ENCODE measurements around the gene PGAM2. TPM values are rescaled to one million over a fixed set of nuclear protein-coding genes. Genes with fewer than 3 reads are reported as not detected.

PGAM2 gene
- total RNA-seq, 4 donors from 2014 or later: 3.2 to 3.9 TPM; not detected in 2

- Histone ChIP-seq H3K4me1 (peaks cover 0 to 59% (median 9%) of the 10 kb centered on the region in 3 donors), H3K4me3 (no peak overlapping the region), H3K27me3 (no peaks in the 10 kb centered on the region), H3K27ac (no peak overlapping the region), H3K36me3 (peaks cover 0 to 57% of the 10 kb centered on the region in 2 donors), H3K9me3 (no peaks in the 10 kb centered on the region)
- no peak for TF ChIP-seq POLR2A (IDR thresholded peaks at IDR 0.05)
- TF ChIP-seq, protein P1, sequence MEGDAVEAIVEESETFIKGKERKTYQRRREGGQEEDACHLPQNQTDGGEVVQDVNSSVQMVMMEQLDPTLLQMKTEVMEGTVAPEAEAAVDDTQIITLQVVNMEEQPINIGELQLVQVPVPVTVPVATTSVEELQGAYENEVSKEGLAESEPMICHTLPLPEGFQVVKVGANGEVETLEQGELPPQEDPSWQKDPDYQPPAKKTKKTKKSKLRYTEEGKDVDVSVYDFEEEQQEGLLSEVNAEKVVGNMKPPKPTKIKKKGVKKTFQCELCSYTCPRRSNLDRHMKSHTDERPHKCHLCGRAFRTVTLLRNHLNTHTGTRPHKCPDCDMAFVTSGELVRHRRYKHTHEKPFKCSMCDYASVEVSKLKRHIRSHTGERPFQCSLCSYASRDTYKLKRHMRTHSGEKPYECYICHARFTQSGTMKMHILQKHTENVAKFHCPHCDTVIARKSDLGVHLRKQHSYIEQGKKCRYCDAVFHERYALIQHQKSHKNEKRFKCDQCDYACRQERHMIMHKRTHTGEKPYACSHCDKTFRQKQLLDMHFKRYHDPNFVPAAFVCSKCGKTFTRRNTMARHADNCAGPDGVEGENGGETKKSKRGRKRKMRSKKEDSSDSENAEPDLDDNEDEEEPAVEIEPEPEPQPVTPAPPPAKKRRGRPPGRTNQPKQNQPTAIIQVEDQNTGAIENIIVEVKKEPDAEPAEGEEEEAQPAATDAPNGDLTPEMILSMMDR (IDR thresholded peaks at IDR 0.05): no peak
- TF ChIP-seq EP300 (IDR thresholded peaks at IDR 0.05): no peak
- TF ChIP-seq POLR2AphosphoS5 (IDR thresholded peaks at IDR 0.05): no peak
- WGBS, 2 donors (ENCODE audit: low coverage in 1 of 2): 67 to 100% methylated on average over 1 to 2 of the region's 7 CpGs
- no peak for ATAC-seq
Measured at GRCh38 chr7:44048031-44048795, 17.2 kb downstream of the PGAM2 start.

GRCh38 chr7:44046321-44047061 is 18.9 kb downstream of the PGAM2 start:
- no peak for ATAC-seq
- no peak overlapping the region for H3K4me3 ChIP-seq
- H3K9me3 ChIP-seq: no peaks in the 10 kb centered on the region
- H3K4me1 ChIP-seq: peaks cover 0 to 59% (median 9%) of the 10 kb centered on the region in 3 donors
- H3K27me3 ChIP-seq: no peaks in the 10 kb centered on the region
- WGBS, 2 donors (ENCODE audit: low coverage in 1 of 2): 70 to 81% methylated on average over 7 to 8 of the region's 8 CpGs
- TF ChIP-seq EP300 (IDR thresholded peaks at IDR 0.05) (no peak), POLR2AphosphoS5 (IDR thresholded peaks at IDR 0.05) (no peak), POLR2A (IDR thresholded peaks at IDR 0.05) (no peak)
- TF ChIP-seq, protein P1 (IDR thresholded peaks at IDR 0.05): no peak
- H3K36me3 ChIP-seq: peaks cover 0 to 40% of the 10 kb centered on the region in 2 donors
- H3K27ac ChIP-seq: no peak overlapping the region

DNA sequence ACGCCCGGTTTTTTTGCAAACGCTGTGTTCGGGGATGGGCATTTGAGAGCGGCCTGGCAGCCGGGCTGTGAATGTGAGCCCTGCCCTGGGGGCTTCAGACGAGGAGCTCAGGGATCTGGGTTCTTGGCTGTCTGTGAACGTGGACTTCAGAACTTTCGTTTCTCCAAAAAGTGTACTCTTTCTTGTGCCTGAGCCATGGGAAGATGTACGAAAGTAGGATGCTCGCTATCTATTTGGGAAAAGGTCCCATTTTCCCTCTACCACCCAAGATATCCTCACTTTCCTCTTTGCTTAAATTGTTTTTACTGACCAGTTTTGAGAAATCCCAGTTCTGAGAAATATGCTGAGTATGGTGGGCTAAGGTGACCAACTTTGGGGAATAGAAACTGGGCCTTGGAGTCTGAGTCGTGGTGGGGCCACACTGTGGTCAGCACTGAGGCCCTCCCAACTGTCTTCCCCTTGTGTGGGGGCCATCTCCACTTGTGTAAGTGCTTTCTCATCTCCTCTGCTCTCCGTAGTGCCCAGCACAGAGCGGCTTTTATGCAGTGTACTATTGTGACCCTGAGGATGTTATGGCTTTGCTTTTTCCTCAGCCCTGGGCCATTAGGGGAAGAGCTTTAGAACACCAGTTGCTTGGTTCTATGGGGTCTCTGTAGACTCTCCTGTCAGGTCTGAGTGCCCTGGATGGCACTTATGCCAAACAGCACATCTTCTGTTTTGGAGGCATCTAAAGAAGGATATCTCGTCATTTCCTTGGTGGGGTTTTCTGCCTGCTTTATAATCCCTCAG is 19.9 kb downstream of the PGAM2 start:
- Histone ChIP-seq H3K4me3 (peak overlapping the region; percentile 79 to 98), H3K27me3 (no peaks in the 10 kb centered on the region), H3K9me3 (no peaks in the 10 kb centered on the region), H3K36me3 (peaks cover 0 to 29% of the 10 kb centered on the region in 2 donors), H3K27ac (peak overlapping the region in 3 of 4 donors; percentile 90 to 94 (median 91)), H3K4me1 (peaks cover 0 to 62% (median 9%) of the 10 kb centered on the region in 3 donors)
- no peak for TF ChIP-seq POLR2AphosphoS5 (IDR thresholded peaks at IDR 0.05)
- TF ChIP-seq POLR2A (IDR thresholded peaks at IDR 0.05): no peak
- TF ChIP-seq, protein P1 (IDR thresholded peaks at IDR 0.05): no peak
- TF ChIP-seq EP300 (IDR thresholded peaks at IDR 0.05): no peak
- 21 to 40% methylated on average over 1 to 8 of the region's 15 CpGs for WGBS, 2 donors (ENCODE audit: low coverage in 1 of 2)
- peak; percentile 30 for ATAC-seq

DNA sequence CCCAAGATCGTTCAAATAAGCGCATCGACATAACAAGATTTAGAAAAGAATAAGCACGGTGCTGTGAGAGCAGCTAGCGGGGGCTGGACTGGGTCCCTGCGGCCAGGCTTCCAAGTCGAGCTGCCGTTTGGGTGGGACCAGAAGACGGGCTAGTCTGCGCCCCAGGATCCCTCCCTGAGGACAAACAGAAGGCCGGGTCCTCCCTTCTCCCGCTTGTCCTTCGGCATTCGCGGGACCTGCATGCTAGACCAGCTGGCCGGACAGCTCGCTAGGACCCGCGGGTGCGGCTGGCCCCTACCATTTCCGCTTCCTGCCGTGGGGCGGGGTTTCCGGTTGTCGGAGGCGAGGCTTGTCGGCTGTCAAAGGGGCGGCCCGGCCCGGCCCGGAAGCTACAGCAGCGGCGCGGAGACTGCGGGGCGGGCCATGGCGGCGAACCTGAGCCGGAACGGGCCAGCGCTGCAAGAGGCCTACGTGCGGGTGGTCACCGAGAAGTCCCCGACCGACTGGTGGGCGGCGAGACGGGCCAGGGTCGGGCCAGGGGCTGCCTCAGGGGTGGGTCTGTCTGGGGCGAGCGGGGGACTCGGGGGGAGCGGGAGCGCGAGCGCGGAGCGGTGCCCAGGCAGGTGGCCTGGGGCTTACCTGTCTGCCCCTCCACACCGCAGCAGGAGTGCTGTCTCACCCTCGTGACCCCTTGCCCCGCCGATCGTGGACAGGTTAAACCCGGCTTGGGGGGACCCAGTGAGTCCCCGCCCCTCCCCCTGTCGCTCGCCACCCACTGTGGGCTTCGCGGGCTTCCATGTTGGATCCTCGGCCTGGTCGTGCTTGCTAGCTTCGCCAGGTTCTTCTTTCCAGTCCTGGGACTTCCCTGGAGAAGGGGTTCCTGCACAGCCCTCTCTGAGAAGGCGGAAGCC is 20.8 kb downstream of the PGAM2 start, which contains the start of gene DBNL:
DBNL (plus strand) TSS at position 388 of the 911 bp plus-strand sequence; CDS start at position 424, 36 bp downstream.
- no peaks in the 10 kb centered on the region for H3K27me3 ChIP-seq
- peak within 1 kb of the TSS; percentile 79 to 98 for H3K4me3 ChIP-seq
- peak; percentile 65 to 81 for TF ChIP-seq POLR2A (IDR thresholded peaks at IDR 0.05)
- peak; percentile 84 for TF ChIP-seq POLR2AphosphoS5 (IDR thresholded peaks at IDR 0.05)
- TF ChIP-seq EP300 (IDR thresholded peaks at IDR 0.05): no peak
- TF ChIP-seq, protein P1 (IDR thresholded peaks at IDR 0.05): no peak
- 0% methylated on average over 8 to 10 of the region's 74 CpGs for WGBS, 2 donors (ENCODE audit: low coverage in 1 of 2)
- H3K4me1 ChIP-seq: peaks cover 0 to 62% (median 9%) of the 10 kb centered on the region in 3 donors
- peaks cover 0 to 21% of the 10 kb centered on the region in 2 donors for H3K36me3 ChIP-seq
- H3K9me3 ChIP-seq: no peaks in the 10 kb centered on the region
- peak; percentile 91 for ATAC-seq
- peak within 1 kb of the TSS; percentile 69 to 94 (median 90) for H3K27ac ChIP-seq

All from gastroesophageal sphincter (tissue), 4 donors.